NCI-H2227 treated with DMSO at 0.1 percent for 48 hours (cell line): ENCODE data around the gene HIP1.
"Not testable (repeated sequence)": the region's sequence is repeated elsewhere in the genome, so short reads cannot be mapped to it uniquely, and the experiment has no call there.

Source experiments
- DNase-seq: peaks from one replicate; lab custom pipeline; 2025; lab: John Stamatoyannopoulos, UW

HIP1 gene

GRCh38 chr7:75609416-75609815, 129.3 kb downstream of the HIP1 start:
- DNase-seq = not testable (repeated sequence)

GRCh38 chr7:75608451-75609122, 130.2 kb downstream of the HIP1 start:
- no peak for DNase-seq

GRCh38 chr7:75604408-75604807, 134.3 kb downstream of the HIP1 start:
- DNase-seq = no peak

GRCh38 chr7:75602831-75603230, 135.9 kb downstream of the HIP1 start:
- not testable (repeated sequence) for DNase-seq

GRCh38 chr7:75601539-75601938, 137.2 kb downstream of the HIP1 start:
- no peak for DNase-seq

- DNase-seq = not testable (repeated sequence)
Observed at GRCh38 chr7:75600748-75601147, 138.0 kb downstream of the HIP1 start.

- DNase-seq = peak; percentile 76
Observed at GRCh38 chr7:75599244-75599781, 139.4 kb downstream of the HIP1 start.

GRCh38 chr7:75596727-75597614, 141.8 kb downstream of the HIP1 start:
- no peak for DNase-seq

GRCh38 chr7:75595766-75596165, 143.0 kb downstream of the HIP1 start:
- no peak for DNase-seq

- not testable (repeated sequence) for DNase-seq
Observed at GRCh38 chr7:75593500-75594184, 145.1 kb downstream of the HIP1 start.

- no peak for DNase-seq
Observed at GRCh38 chr7:75591467-75592255, 147.1 kb downstream of the HIP1 start.

GRCh38 chr7:75590373-75591005, 148.3 kb downstream of the HIP1 start:
- no peak for DNase-seq

GRCh38 chr7:75584354-75584753, 154.4 kb downstream of the HIP1 start:
- no peak for DNase-seq

- DNase-seq = no peak
Observed at GRCh38 chr7:75583255-75583654, 155.5 kb downstream of the HIP1 start.

- no peak for DNase-seq
Observed at GRCh38 chr7:75579899-75580298, 158.8 kb downstream of the HIP1 start.

GRCh38 chr7:75578081-75578480, 160.7 kb downstream of the HIP1 start:
- no peak for DNase-seq

- no peak for DNase-seq
Observed at GRCh38 chr7:75575488-75576121, 163.1 kb downstream of the HIP1 start.

- no peak for DNase-seq
Observed at GRCh38 chr7:75573477-75574019, 165.2 kb downstream of the HIP1 start.

GRCh38 chr7:75572814-75573213, 165.9 kb downstream of the HIP1 start:
- DNase-seq = no peak

- no peak for DNase-seq
Observed at GRCh38 chr7:75572396-75572795, 166.3 kb downstream of the HIP1 start.
